Motor neuron (in vitro differentiated cells): ENCODE measurements around the gene PRKRIP1. TPM values are rescaled to one million over a fixed set of nuclear protein-coding genes. Genes with fewer than 3 reads are reported as not detected.
"Not testable (repeated sequence)": the region's sequence is repeated elsewhere in the genome, so short reads cannot be mapped to it uniquely, and the experiment has no call there.

Source experiments
- ATAC-seq, 8 experiments: fragments of 200-7000 bp; cut with Tn5 transposase; replicated peaks in 6 of 8; 2 replicates each; pipeline ENCODE4 v1.8.0; 2021; ENCODE audit warnings: mild to moderate bottlenecking in 8 of 8, moderate library complexity in 8 of 8
- H3K27ac ChIP-seq, 2 donors: fragments of 250-450 bp; sonication (Bioruptor Pico); 2 replicates each; pipeline ENCODE4 v1.9.0; 2021; ENCODE audit warnings: antibody characterized with exemption in 2 of 2, mild to moderate bottlenecking in 2 of 2, moderate library complexity in 1 of 2
- H3K4me1 ChIP-seq, 2 donors: fragments of 250-450 bp; sonication (Bioruptor Pico); replicated peaks in 1 of 2; 2 replicates each; pipeline ENCODE4 v1.6.1; 2021; ENCODE audit warnings: antibody characterized with exemption in 2 of 2, mild to moderate bottlenecking in 2 of 2, moderate library complexity in 1 of 2
- H3K4me3 ChIP-seq, 5 donors: fragments of 250-450 bp; sonication (Bioruptor Pico); 2 replicates each; pipeline ENCODE4 v1.9.0; 2021; ENCODE audit warnings: antibody characterized with exemption in 5 of 5, mild to moderate bottlenecking in 5 of 5, moderate library complexity in 4 of 5
- WGBS, 10 experiments: fragments of 450-650 bp; shearing (Covaris generic); methylation state at CpG; one replicate each; pipeline ENCODE4 v1.0.0; 2022; 5-methylcytosine and 5-hydroxymethylcytosine counted together
- in situ Hi-C, 9 experiments: fragments of 400-800 bp; cut with MboI; loops; one replicate each; pipeline ENCODE4 v1.15.0; 2021; ENCODE audit warnings: low sequenced_read_pairs in 9 of 9, low pct_unique_long_range_greater_than_20kb in 2 of 9; ENCODE audit not compliant: unreplicated experiment in 9 of 9
- total RNA-seq, 8 experiments: library from RNA; unstranded; fragments of 300-600 nt; gene quantifications; 2 replicates each; pipeline versions ENCODE4 v1.2.3 to v1.2.4, GENCODE V29; 2022

PRKRIP1 gene
- total RNA-seq, 8 experiments from 2014 or later, result 15.2 to 39.6 (median 31.1) TPM

GRCh38 chr7:102454932-102455331 lies 58.8 kb downstream of the PRKRIP1 start:
- H3K4me1 ChIP-seq, result peaks cover 9 to 10% of the 10 kb centered on the region in 2 donors
- H3K27ac ChIP-seq, ATAC-seq, H3K4me3 ChIP-seq, in situ Hi-C loops: not testable (repeated sequence)
- WGBS, 10 experiments, result 86 to 100% (median 96%) methylated on average over 1 to 8 of the region's 10 CpGs

DNA sequence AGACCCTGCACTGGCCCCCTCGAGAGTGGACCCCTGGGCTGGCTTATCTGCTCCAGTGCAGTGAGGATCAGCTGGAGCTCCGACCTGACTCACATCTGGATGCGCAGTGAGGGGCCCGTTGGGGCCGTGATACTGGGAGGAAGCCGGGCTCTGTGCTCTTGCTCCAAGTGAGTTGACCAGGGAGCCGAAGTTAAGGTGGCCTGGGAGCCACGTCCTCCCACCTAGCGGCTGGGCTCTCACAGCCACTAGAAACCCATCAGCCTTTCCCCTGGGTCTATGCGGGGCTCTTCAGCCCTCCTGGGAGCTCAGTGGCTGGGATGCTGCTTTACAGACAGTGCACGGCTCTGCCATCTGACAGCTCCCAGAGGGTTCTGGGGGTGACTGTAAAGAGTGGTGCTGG lies 59.4 kb downstream of the PRKRIP1 start:
- no peak for ATAC-seq
- in situ Hi-C loops, result no loop called here
- 92 to 100% (median 94%) methylated on average over 2 to 3 of the region's 11 CpGs; no CpG with 5 or more reads in 7 of the 10 experiments for WGBS, 10 experiments
- Histone ChIP-seq H3K4me3 (no peak overlapping the region), H3K27ac (no peak overlapping the region), H3K4me1 (peaks cover 9 to 10% of the 10 kb centered on the region in 2 donors)

GRCh38 chr7:102456327-102456726 lies 60.2 kb downstream of the PRKRIP1 start:
- 44 to 100% (median 96%) methylated on average over 1 to 6 of the region's 10 CpGs; no CpG with 5 or more reads in 4 of the 10 experiments for WGBS, 10 experiments
- H3K4me1 ChIP-seq, result peaks cover 6% of the 10 kb centered on the region in 2 donors
- H3K4me3 ChIP-seq, result no peak overlapping the region
- H3K27ac ChIP-seq, result no peak overlapping the region
- in situ Hi-C loops, result no loop called here
- ATAC-seq, result no peak

- no peak overlapping the region for H3K27ac ChIP-seq
- no peaks in the 10 kb centered on the region for H3K4me1 ChIP-seq
- peak in 4 of 8 experiments; percentile 7 to 25 (median 12) for ATAC-seq
- in situ Hi-C loops, result no loop called here
- 94 to 100% (median 98%) methylated on average over 1 to 13 of the region's 40 CpGs; no CpG with 5 or more reads in 6 of the 10 experiments for WGBS, 10 experiments
- H3K4me3 ChIP-seq, result no peak overlapping the region
Observed at GRCh38 chr7:102457352-102457924, 61.3 kb downstream of the PRKRIP1 start.

DNA sequence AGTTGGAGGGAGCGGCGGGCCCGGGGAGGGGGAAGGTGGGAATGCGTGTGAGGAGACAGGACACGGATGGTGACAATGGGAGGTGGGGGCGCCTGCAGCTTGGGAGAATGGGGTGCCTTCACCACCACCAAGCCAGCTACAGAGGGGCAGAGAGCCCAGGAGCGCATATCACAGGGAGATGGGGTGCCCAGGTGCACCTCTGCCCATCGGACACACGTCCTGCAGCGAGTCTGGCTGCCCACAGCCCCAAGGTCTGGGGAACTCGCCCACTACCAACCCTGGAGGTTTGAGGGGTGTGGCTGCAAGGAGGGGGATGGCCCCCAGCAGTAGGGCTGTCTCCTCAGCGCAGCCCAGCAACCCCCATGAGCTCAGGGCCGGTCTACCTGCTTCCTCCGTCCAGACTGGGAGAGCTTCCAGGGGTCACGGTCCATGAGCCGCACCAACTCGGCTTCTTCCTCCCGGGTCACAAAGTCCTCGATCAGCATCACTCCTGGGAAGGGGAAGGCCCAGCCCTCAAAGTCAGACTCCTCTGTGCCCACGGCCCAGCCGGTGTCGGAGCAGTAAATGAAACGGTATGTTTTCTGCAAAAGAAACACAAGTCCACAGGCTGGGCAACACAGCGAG lies 63.2 kb downstream of the PRKRIP1 start:
- 93 to 100% (median 100%) methylated on average over 1 to 5 of the region's 24 CpGs; no CpG with 5 or more reads in 5 of the 10 experiments for WGBS, 10 experiments
- peaks cover 5% of the 10 kb centered on the region in 2 donors for H3K4me1 ChIP-seq
- in situ Hi-C loops, result no loop called here
- no peak overlapping the region for H3K4me3 ChIP-seq
- no peak overlapping the region for H3K27ac ChIP-seq
- ATAC-seq, result peak in 1 of 8 experiments; percentile 9

DNA sequence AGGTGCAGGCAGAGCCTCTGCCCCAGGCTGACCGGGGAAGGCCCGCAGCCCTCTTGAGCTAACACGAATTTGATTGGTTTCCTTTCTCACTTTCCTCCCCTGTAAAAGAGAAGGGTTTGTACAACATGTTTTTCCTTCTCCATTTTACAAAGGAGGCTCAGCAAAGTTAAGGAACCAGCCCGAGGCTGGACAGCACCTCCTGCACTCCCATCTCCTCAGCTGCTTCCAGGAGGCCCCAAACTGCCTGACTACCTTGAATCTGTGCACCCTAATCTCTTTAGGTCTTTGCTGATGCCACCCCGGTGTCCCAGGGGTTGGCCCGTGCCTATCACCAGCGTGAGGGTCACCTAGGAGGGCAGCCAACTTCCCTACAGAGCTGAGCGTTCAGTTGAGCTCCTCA lies 64.3 kb downstream of the PRKRIP1 start:
- 73 to 100% (median 88%) methylated on average over 2 to 5 of the region's 8 CpGs; no CpG with 5 or more reads in 5 of the 10 experiments for WGBS, 10 experiments
- Histone ChIP-seq H3K4me3 (no peak overlapping the region), H3K4me1 (peaks cover 5 to 6% of the 10 kb centered on the region in 2 donors), H3K27ac (no peak overlapping the region)
- in situ Hi-C loops, result no loop called here
- no peak for ATAC-seq

DNA sequence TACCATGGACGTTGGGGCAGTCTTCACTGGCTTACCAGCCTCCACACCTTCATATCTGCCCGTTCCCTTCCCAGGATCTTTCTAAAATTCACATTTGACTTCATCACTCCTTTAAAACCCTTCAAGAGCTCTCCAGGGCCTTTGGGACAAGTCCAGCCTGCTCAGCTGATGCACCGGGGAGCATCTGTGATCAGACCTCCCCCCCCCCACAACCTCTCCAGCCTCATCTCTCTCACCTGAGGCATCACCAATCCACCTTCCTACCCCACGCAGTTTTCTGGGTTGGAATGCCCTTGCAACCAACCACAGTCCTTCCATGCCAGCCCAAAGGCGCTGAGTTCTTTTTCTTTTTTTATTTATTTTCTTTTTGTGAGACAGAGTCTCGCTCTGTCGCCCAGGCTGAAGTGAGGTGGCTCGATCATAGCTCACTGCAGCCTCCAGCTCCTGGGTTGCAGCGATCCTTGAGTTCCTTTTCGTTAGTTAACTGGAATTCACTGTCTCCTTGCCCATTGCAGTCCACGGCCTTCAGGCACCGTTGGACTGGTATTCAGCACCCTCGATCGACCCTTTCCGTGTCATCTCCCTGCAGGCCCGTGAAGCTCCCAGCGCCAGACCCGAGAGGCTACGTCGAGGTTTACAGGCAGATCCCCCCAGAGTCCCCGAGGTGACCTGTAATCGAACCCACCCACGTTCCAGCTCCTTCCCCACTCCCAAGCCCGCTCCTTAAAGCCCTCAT lies 67.8 kb downstream of the PRKRIP1 start:
- ATAC-seq, result peak; percentile 5 to 9 (median 6)
- Histone ChIP-seq H3K4me1 (peaks cover 5 to 11% of the 10 kb centered on the region in 2 donors), H3K4me3 (peak overlapping the region; percentile 91 to 97 (median 92)), H3K27ac (peak overlapping the region; percentile 66 to 85)
- in situ Hi-C loops, result no loop called here
- WGBS, 10 experiments, result 0 to 75% (median 17%) methylated on average over 1 to 12 of the region's 24 CpGs; no CpG with 5 or more reads in 2 of the 10 experiments

- peak; percentile 89 to 95 (median 92) for ATAC-seq
- peaks cover 5 to 11% of the 10 kb centered on the region in 2 donors for H3K4me1 ChIP-seq
- 0 to 6% (median 0%) methylated on average over 1 to 13 of the region's 81 CpGs; no CpG with 5 or more reads in 4 of the 10 experiments for WGBS, 10 experiments
- in situ Hi-C loops, result no loop called here
- H3K4me3 ChIP-seq, result peak within 1 kb of the TSS; percentile 91 to 97 (median 92)
- peak within 1 kb of the TSS; percentile 66 to 85 for H3K27ac ChIP-seq
Observed at GRCh38 chr7:102464577-102465280, 68.6 kb downstream of the PRKRIP1 start, which contains the start of the genes ALKBH4 and LRWD1. ALKBH4 (minus strand) TSS chr7:102464863; CDS start chr7:102464836, 27 bp downstream. LRWD1 (plus strand) TSS chr7:102464984; CDS start chr7:102465081, 97 bp downstream.

- no peak for ATAC-seq
- in situ Hi-C loops, result no loop called here
- Histone ChIP-seq H3K4me1 (peaks cover 5 to 11% of the 10 kb centered on the region in 2 donors), H3K27ac (no peak overlapping the region), H3K4me3 (peak overlapping the region in 1 of 5 donors; percentile 91)
- 94 to 100% (median 98%) methylated on average over 3 to 4 of the region's 7 CpGs; no CpG with 5 or more reads in 6 of the 10 experiments for WGBS, 10 experiments
Observed at GRCh38 chr7:102466097-102466496, 69.9 kb downstream of the PRKRIP1 start.

DNA sequence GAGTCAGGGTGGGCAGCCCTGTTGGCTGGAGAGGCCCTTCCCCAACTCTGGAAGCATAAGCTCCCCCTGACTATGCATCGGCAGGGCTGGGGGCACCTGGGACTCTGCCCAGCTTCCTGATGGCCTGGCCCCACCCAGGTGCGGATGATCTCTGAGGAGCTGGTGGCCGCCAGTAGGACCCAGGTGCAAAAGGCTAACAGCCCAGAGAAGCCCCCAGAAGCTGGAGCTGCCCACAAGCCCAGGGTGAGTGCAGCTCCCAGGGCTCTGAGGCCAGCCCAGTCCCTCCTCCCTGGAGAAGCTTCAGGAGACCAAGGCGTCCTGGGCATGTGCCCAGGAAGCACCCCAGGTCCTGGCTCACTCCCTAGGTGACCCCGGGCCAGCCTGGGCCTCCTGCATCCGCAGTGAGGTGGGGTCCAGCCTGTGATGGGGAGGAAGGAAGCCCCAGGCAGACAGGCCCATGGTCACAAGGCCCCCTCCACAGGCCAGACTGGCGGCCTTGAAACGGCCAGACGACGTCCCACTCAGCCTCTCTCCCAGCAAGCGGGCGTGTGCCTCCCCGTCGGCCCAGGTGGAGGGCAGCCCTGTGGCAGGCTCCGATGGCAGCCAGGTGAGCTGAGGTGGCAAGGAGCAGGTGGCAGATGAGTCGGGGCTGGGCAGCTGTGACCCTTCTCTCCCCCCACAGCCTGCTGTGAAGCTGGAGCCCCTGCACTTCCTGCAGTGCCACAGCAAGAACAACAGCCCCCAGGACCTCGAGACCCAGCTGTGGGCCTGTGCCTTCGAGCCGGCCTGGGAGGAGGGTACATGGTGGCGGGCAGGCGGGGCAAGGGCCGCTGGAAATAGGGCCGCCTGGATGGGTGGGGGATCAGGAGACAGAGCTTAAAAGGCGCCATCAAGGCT lies 71.7 kb downstream of the PRKRIP1 start:
- peaks cover 5 to 11% of the 10 kb centered on the region in 2 donors for H3K4me1 ChIP-seq
- WGBS, 10 experiments, result 55 to 100% (median 95%) methylated on average over 2 to 4 of the region's 24 CpGs; no CpG with 5 or more reads in 7 of the 10 experiments
- in situ Hi-C loops, result no loop called here
- no peak for ATAC-seq
- no peak overlapping the region for H3K4me3 ChIP-seq
- no peak overlapping the region for H3K27ac ChIP-seq

- no peak for ATAC-seq
- Histone ChIP-seq H3K4me1 (peaks cover 2 to 8% of the 10 kb centered on the region in 2 donors), H3K27ac (no peak overlapping the region), H3K4me3 (no peak overlapping the region)
- in situ Hi-C loops, result no loop called here
- 80% methylated on average over 3 of the region's 40 CpGs; no CpG with 5 or more reads in 9 of the 10 experiments for WGBS, 10 experiments
Observed at GRCh38 chr7:102468478-102469350, 72.6 kb downstream of the PRKRIP1 start.
